Vagina (tissue), 2 donors: ENCODE measurements around the gene SEMA4A.

Experiments
- CTCF ChIP-seq, 3 experiments: fragments of 450-650 bp in 2 of 3; fragments of 200-600 bp in 1 of 3; sonication (generic) in 1 of 3; IDR thresholded peaks; one replicate each; pipeline ENCODE4 v1.5.1; 2017 to 2019; ENCODE audit warnings: antibody characterized with exemption in 3 of 3, mild to moderate bottlenecking in 2 of 3, moderate library complexity in 2 of 3
- POLR2A ChIP-seq, 2 donors: fragments of 450-650 bp; IDR thresholded peaks; one replicate each; pipeline ENCODE4 v1.6.1; 2017; ENCODE audit warnings: antibody characterized with exemption in 2 of 2, mild to moderate bottlenecking in 2 of 2, moderate library complexity in 2 of 2

- no peak for TF ChIP-seq CTCF (IDR thresholded peaks at IDR 0.05)
- TF ChIP-seq POLR2A (IDR thresholded peaks at IDR 0.05) = no peak
Measured at GRCh38 chr1:156150333-156151011, 2.9 kb upstream of the SEMA4A start.
